HG03575 (cell line): ENCODE data around the gene ZNG1C.
"Not testable (repeated sequence)": the region's sequence is repeated elsewhere in the genome, so short reads cannot be mapped to it uniquely, and the experiment has no call there.

Source experiments
- ATAC-seq: cut with Tn5 transposase; IDR thresholded peaks from one replicate; pipeline ENCODE4 v1.9.1; 2021; ENCODE audit not compliant: unreplicated experiment, insufficient number of reproducible peaks, low FRiP score; ENCODE audit errors: extremely low read depth

ZNG1C gene

GRCh38 chr9:68336639-68337339 lies 95.0 kb downstream of the ZNG1C start:
- not testable (repeated sequence) for ATAC-seq

GRCh38 chr9:68338000-68338399 lies 96.2 kb downstream of the ZNG1C start:
- ATAC-seq = not testable (repeated sequence)

GRCh38 chr9:68342265-68343025 lies 100.7 kb downstream of the ZNG1C start:
- not testable (repeated sequence) for ATAC-seq

- not testable (repeated sequence) for ATAC-seq
Measured at GRCh38 chr9:68343242-68343641, 101.5 kb downstream of the ZNG1C start.

GRCh38 chr9:68343992-68344391 lies 102.2 kb downstream of the ZNG1C start:
- ATAC-seq = not testable (repeated sequence)
